Upper lobe of right lung (tissue), 1 donor: Measurements from ENCODE around the gene PTPRC. TPM values are rescaled to one million over a fixed set of nuclear protein-coding genes. Genes with fewer than 3 reads are reported as not detected.

Experiments used
- ATAC-seq: fragments of 200-7000 bp; cut with Tn5 transposase; one replicate; pipeline ENCODE4 v1.9.1; 2020; ENCODE audit warnings: mild to moderate bottlenecking, moderate library complexity
- DNase-seq: peaks from one replicate; pipeline ENCODE4 v3.0.0-alpha.2; 2020
- H3K27ac ChIP-seq: fragments of 200-600 bp; one replicate; pipeline ENCODE4 v1.8.0; 2022
- H3K27me3 ChIP-seq: fragments of 200-600 bp; one replicate; pipeline ENCODE4 v1.8.0; 2022; ENCODE audit warnings: mild to moderate bottlenecking
- H3K36me3 ChIP-seq: fragments of 200-600 bp; one replicate; pipeline ENCODE4 v1.8.0; 2022
- H3K4me1 ChIP-seq: fragments of 200-600 bp; one replicate; pipeline ENCODE4 v1.8.0; 2022
- H3K4me3 ChIP-seq: fragments of 200-600 bp; one replicate; pipeline ENCODE4 v1.8.0; 2022; ENCODE audit warnings: mild to moderate bottlenecking
- H3K9me3 ChIP-seq: fragments of 200-600 bp; one replicate; pipeline ENCODE4 v1.8.0; 2022
- CTCF ChIP-seq: fragments of 200-600 bp; IDR thresholded peaks from one replicate; pipeline ENCODE4 v1.8.0; 2022; ENCODE audit warnings: antibody characterized with exemption
- intact Hi-C: fragments of 100-400 bp; cut with DNase I; formaldehyde crosslinking; loops from one replicate; pipeline ENCODE4 v1.11.0; 2022
- total RNA-seq: library from RNA; stranded (reverse); fragmentation: NEBNext Ultra II Directional; extraction: Animal tissue kit (Norgen Biotek cat#: 25700); gene quantifications from one replicate; pipeline ENCODE4 v1.2.1, GENCODE V29; 2021
- donor health status: DM: no; HTN: yes; CAD: no; lungs with severe emphysema.

Gene PTPRC
- total RNA-seq, 1 donor from 2014 or later, result 127 TPM

DNA sequence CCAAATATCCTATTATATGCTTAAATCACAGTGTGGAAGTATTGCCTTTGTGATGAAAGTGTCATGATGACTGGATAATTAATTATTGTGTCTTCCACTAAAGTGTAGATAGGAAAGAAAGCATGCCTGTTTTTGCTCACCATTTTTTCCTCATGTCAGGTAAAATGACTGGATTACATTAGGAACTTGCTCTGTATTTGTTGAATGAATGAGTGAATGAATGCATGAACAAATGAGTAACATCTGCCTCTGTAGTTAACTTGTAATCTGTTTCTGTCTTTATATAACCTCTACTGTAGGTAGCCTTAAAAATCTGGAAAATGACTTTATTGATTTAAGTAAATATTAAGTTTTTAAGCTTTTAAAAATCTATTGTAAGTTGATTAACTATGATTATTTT is 2.9 kb upstream of the PTPRC start:
- Histone ChIP-seq H3K27ac (no peak overlapping the region), H3K4me1 (no peaks in the 10 kb centered on the region), H3K36me3 (no peaks in the 10 kb centered on the region), H3K4me3 (no peak overlapping the region), H3K27me3 (no peaks in the 10 kb centered on the region), H3K9me3 (no peaks in the 10 kb centered on the region)
- intact Hi-C loops, result no loop called here
- no peak for TF ChIP-seq CTCF
- no peak for ATAC-seq
- no peak for DNase-seq

GRCh38 chr1:198636391-198636790 is 2.4 kb upstream of the PTPRC start:
- no peak overlapping the region for H3K27ac ChIP-seq
- no peaks in the 10 kb centered on the region for H3K4me1 ChIP-seq
- H3K27me3 ChIP-seq, result no peaks in the 10 kb centered on the region
- no peaks in the 10 kb centered on the region for H3K9me3 ChIP-seq
- no peaks in the 10 kb centered on the region for H3K36me3 ChIP-seq
- ATAC-seq (no peak), DNase-seq (no peak)
- H3K4me3 ChIP-seq, result no peak overlapping the region
- TF ChIP-seq CTCF, result no peak
- intact Hi-C loops, result no loop called here

DNA sequence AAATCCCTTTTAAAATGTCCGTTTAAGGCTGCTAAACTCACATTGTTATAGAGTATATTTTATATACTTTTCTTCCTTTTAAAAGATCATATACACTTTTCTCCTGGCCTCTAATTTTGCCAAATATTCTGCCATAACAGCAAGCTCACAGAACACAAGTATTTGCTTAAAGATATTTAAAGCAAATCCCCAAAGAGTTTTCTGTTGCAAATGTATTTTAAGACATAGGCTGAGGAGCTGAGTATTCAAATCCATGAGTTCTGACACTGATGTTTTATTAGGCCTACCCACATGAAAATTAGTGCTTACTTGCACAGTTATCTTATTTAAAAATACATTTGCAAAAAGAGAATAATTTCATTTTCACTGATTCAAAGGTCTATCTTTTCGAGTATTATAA is 1.7 kb upstream of the PTPRC start:
- Histone ChIP-seq H3K9me3 (no peaks in the 10 kb centered on the region), H3K4me3 (no peak overlapping the region), H3K36me3 (no peaks in the 10 kb centered on the region), H3K27me3 (no peaks in the 10 kb centered on the region), H3K27ac (peak overlapping the region; percentile 4), H3K4me1 (no peaks in the 10 kb centered on the region)
- TF ChIP-seq CTCF, result no peak
- intact Hi-C loops, result no loop called here
- DNase-seq (no peak), ATAC-seq (no peak)

DNA sequence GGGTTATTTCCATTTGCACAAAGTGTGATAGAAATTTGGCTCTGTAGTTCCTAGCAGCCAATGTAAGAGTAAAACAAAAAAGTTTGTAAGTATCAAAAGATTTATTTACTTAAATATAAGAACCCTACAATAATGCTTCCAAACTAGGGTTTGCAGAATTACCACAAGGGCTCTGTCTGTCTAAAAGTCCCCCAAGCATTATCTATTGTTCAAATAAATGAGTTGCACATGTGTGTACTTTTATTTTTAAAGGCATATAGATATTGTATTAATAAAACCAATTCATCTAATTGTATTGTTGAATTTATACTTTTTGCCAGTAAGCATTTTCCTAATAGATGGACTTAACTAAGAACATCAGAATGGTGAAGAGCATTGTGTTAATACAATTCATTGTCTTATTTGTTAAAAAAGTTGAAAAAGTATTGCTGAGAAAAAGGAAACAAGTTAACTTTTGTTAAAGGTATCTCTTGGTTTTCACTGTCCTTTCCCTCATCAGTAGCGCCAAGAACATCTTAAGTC is 863 bp upstream of the PTPRC start:
- H3K27me3 ChIP-seq, result no peaks in the 10 kb centered on the region
- ATAC-seq (no peak), DNase-seq (no peak)
- H3K4me3 ChIP-seq, result no peak overlapping the region
- H3K27ac ChIP-seq, result peak overlapping the region; percentile 88
- no peaks in the 10 kb centered on the region for H3K9me3 ChIP-seq
- H3K4me1 ChIP-seq, result no peaks in the 10 kb centered on the region
- H3K36me3 ChIP-seq, result no peaks in the 10 kb centered on the region
- no peak for TF ChIP-seq CTCF
- intact Hi-C loops, result no loop called here

DNA sequence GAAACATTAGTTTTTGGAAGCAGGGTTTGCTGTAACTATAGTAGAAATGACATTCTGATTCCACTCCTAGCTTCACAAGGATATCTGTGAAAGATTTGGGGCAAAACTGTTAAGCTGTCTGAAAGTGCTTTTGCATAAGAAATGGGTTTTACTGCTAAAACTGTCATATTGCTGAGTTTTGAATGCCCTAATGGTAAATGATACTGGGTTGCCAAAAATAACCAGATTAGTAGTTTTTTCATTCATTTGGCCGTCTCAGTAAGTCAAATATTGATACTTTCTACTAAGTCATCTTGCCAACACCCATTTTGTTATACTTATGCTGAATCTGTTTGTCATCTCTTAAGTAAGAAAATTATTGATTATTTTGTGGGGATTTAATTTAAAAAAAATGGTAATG is 399 bp upstream of the PTPRC start:
- Histone ChIP-seq H3K4me3 (peak overlapping the region; percentile 47), H3K4me1 (no peaks in the 10 kb centered on the region), H3K9me3 (no peaks in the 10 kb centered on the region), H3K36me3 (no peaks in the 10 kb centered on the region), H3K27ac (peak overlapping the region; percentile 88), H3K27me3 (no peaks in the 10 kb centered on the region)
- no peak for DNase-seq
- intact Hi-C loops, result no loop called here
- no peak for ATAC-seq
- TF ChIP-seq CTCF, result no peak

DNA sequence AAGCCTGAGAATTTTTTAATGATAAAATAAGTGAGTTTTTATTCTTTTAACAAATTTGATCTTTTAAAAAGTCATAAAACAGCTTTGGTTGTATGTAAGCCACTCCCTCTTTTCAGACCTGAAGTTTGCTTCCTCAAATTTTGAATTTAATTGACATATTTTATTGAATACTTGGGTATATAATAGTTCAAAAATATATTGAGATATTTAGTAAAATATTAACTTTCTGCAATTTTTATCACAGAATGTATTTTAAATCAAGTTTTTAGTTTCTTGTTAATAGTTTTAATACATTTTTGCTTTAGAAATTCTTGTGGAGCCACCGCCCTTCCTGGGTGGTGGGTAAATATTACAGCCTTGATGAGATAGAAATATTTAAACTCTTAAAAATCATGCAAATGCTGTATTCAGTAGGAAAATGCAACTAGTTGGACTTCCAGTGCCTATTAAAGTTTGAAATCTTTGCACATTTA is 867 bp downstream of the PTPRC start:
- DNase-seq, result no peak
- intact Hi-C loops, result no loop called here
- H3K4me3 ChIP-seq, result peak overlapping the region; percentile 47
- no peak for ATAC-seq
- H3K27me3 ChIP-seq, result no peaks in the 10 kb centered on the region
- no peaks in the 10 kb centered on the region for H3K36me3 ChIP-seq
- no peaks in the 10 kb centered on the region for H3K9me3 ChIP-seq
- H3K27ac ChIP-seq, result peak overlapping the region; percentile 88
- no peak for TF ChIP-seq CTCF
- H3K4me1 ChIP-seq, result no peaks in the 10 kb centered on the region
